Calu3 (cell line): ENCODE measurements around the gene SLC12A8. TPM values are rescaled to one million over a fixed set of nuclear protein-coding genes. Genes with fewer than 3 reads are reported as not detected.

Source experiments
- BruUV-seq: library from RNA; stranded (reverse); fragments of 400-500 nt; replicated peaks from 2 replicates; lab custom pipeline; 2021; lab: Mats Ljungman, UMichigan
- CTCF ChIA-PET: fragments of 300-600 bp; sonication (Branson Sonifier 250); formaldehyde crosslinking; loops from one replicate; lab custom pipeline; 2022; ENCODE audit warnings: antibody characterized with exemption; lab: Charles Lee
- DNase-seq: peaks from one replicate; pipeline ENCODE4 v3.0.0; 2022
- H3K27ac Mint-ChIP-seq: one replicate; pipeline ENCODE4 v1.8.0; 2022; ENCODE audit warnings: mixed read lengths; ENCODE audit not compliant: unreplicated experiment
- H3K27me3 Mint-ChIP-seq: one replicate; pipeline ENCODE4 v1.8.0; 2022; ENCODE audit warnings: mixed read lengths; ENCODE audit not compliant: unreplicated experiment
- H3K36me3 Mint-ChIP-seq: one replicate; pipeline ENCODE4 v1.8.0; 2022; ENCODE audit warnings: mild to moderate bottlenecking, moderate library complexity, mixed read lengths; ENCODE audit not compliant: insufficient read depth, unreplicated experiment
- H3K4me1 Mint-ChIP-seq: one replicate; pipeline ENCODE4 v1.8.0; 2022; ENCODE audit warnings: mild to moderate bottlenecking, low read depth, mixed read lengths; ENCODE audit not compliant: unreplicated experiment
- H3K4me3 Mint-ChIP-seq: one replicate; pipeline ENCODE4 v1.8.0; 2022; ENCODE audit warnings: mild to moderate bottlenecking, low read depth, moderate library complexity, mixed read lengths; ENCODE audit not compliant: unreplicated experiment
- H3K9me3 Mint-ChIP-seq: one replicate; pipeline ENCODE4 v1.8.0; 2022; ENCODE audit warnings: low read depth, mixed read lengths; ENCODE audit not compliant: unreplicated experiment
- CTCF ChIP-seq: fragments of 200-600 bp; IDR thresholded peaks from one replicate; pipeline ENCODE4 v1.8.0; 2022; ENCODE audit warnings: antibody characterized with exemption; ENCODE audit not compliant: unreplicated experiment
- intact Hi-C: fragments of 100-400 bp; cut with micrococcal nuclease; formaldehyde crosslinking; loops from one replicate; pipeline ENCODE4 v1.10.0; 2022; ENCODE audit not compliant: unreplicated experiment
- total RNA-seq: library from RNA; stranded (reverse); gene quantifications from 2 replicates; pipeline ENCODE4 v1.2.3, GENCODE V29; 2022

SLC12A8 gene
- total RNA-seq, 1 experiment from 2014 or later: 16.8 TPM

GRCh38 chr3:125107363-125107762, 105.2 kb downstream of the SLC12A8 start:
- no TSS peak for BruUV-seq
- no peaks in the 10 kb centered on the region for H3K27me3 Mint-ChIP-seq
- intact Hi-C loops: no loop called here
- no peak overlapping the region for H3K4me3 Mint-ChIP-seq
- no peak overlapping the region for H3K27ac Mint-ChIP-seq
- H3K9me3 Mint-ChIP-seq: peaks cover 3% of the 10 kb centered on the region
- DNase-seq: no peak
- no peaks in the 10 kb centered on the region for H3K36me3 Mint-ChIP-seq
- CTCF ChIA-PET: interaction anchor here (1.2 kb wide), 1 partner anchor 27 kb away, joined by 4 read pairs; no protein-coding TSS in a partner anchor
- H3K4me1 Mint-ChIP-seq: no peaks in the 10 kb centered on the region
- TF ChIP-seq CTCF: no peak

- no peak overlapping the region for H3K27ac Mint-ChIP-seq
- no peaks in the 10 kb centered on the region for H3K4me1 Mint-ChIP-seq
- H3K36me3 Mint-ChIP-seq: no peaks in the 10 kb centered on the region
- TF ChIP-seq CTCF: no peak
- no peaks in the 10 kb centered on the region for H3K27me3 Mint-ChIP-seq
- no peak overlapping the region for H3K4me3 Mint-ChIP-seq
- CTCF ChIA-PET: interaction anchor here (0.6 to 0.8 kb wide), 2 partner anchors 24 to 154 kb away, joined by 3 read pairs; no protein-coding TSS in a partner anchor
- no TSS peak for BruUV-seq
- no peak for DNase-seq
- H3K9me3 Mint-ChIP-seq: peaks cover 3% of the 10 kb centered on the region
- intact Hi-C loops: no loop called here
Observed at GRCh38 chr3:125105116-125105515, 107.4 kb downstream of the SLC12A8 start.

GRCh38 chr3:125104639-125105038, 107.9 kb downstream of the SLC12A8 start:
- no peak for TF ChIP-seq CTCF
- CTCF ChIA-PET: interaction anchor here (0.8 kb wide), 1 partner anchor 25 kb away, joined by 3 read pairs; no protein-coding TSS in a partner anchor
- Mint-ChIP-seq H3K4me3 (no peak overlapping the region), H3K4me1 (no peaks in the 10 kb centered on the region), H3K27me3 (no peaks in the 10 kb centered on the region), H3K9me3 (peaks cover 3% of the 10 kb centered on the region), H3K27ac (no peak overlapping the region), H3K36me3 (no peaks in the 10 kb centered on the region)
- BruUV-seq: no TSS peak
- DNase-seq: no peak
- intact Hi-C loops: no loop called here

- intact Hi-C loops: no loop called here
- no TSS peak for BruUV-seq
- H3K27ac Mint-ChIP-seq: no peak overlapping the region
- CTCF ChIA-PET: no interaction called here
- no peak overlapping the region for H3K4me3 Mint-ChIP-seq
- H3K9me3 Mint-ChIP-seq: peaks cover 3% of the 10 kb centered on the region
- no peaks in the 10 kb centered on the region for H3K27me3 Mint-ChIP-seq
- no peaks in the 10 kb centered on the region for H3K36me3 Mint-ChIP-seq
- DNase-seq: no peak
- no peaks in the 10 kb centered on the region for H3K4me1 Mint-ChIP-seq
- no peak for TF ChIP-seq CTCF
Observed at GRCh38 chr3:125103406-125103805, 109.1 kb downstream of the SLC12A8 start.
